Smooth muscle cell of the brain vasculature (primary cell): ENCODE measurements around the gene ARSJ.

ENCODE experiments used
- DNase-seq: peaks from one replicate; pipeline ENCODE4 v3.0.0-alpha.2; 2012; ENCODE audit warnings: low read depth, low spot score

The ARSJ gene

DNA sequence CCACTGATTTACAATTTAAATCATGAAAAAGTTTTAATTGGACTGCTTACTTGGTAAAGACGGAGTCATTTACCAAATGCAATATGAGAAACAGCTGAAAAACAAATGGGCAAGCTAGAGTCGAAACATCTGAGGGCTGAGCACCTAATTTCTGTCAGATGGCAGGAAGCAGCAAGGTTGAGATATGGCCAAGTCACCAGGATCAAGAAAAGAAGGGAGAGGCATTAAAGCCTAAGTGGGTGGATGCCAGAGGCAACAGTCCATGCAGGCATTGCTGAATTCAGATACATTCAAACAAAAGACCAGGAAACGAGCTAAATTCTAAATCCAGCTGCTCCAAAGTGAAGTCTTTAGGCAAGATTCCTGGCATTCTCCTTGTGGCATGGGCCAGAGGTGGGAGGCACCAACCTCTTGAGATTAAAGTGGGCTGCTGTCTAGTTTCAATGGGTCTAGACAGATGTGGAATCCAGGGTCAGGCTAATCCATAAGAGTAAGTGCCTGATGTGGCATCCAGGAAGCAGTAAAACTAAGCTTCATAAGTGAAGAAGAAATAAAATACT, 8.0 kb upstream of the ARSJ start:
- DNase-seq = no peak

DNA sequence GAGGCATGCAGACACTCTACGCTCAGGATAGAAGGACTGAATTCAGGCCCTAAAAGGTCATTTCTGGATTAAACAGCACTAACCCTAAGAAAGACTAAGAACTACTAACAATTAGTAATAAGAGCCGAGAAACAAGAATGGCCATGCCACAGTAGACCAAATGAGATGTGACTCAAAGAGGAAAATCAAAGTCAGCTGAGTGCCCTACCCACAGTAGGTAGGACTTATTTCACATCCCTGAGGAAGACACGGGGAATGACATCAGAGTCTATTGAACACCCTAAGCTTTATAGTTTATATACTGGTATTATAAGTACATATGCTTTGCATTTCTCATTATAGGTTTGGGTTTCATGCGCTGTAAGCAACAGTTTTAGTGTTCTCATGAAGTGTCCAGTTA, 2.7 kb upstream of the ARSJ start:
- DNase-seq = no peak

DNA sequence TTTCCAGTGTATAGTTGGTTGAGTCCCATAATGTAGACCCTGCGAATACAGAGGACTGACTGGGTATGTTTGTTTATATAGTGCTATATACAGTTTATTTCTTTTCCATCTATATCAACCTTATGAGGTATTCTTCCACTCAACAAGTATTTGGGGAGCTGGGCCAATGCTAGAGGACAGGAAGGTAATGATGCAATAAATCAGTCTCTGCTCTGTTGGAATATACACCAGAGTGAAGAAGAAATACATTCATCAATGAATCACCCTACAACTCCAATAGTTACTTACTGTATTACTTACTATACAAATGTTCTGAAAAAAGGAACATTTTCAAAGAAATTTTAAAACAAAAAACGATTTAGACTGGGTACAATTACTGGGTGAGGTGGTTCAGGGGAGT, 2.1 kb upstream of the ARSJ start:
- no peak for DNase-seq

DNA sequence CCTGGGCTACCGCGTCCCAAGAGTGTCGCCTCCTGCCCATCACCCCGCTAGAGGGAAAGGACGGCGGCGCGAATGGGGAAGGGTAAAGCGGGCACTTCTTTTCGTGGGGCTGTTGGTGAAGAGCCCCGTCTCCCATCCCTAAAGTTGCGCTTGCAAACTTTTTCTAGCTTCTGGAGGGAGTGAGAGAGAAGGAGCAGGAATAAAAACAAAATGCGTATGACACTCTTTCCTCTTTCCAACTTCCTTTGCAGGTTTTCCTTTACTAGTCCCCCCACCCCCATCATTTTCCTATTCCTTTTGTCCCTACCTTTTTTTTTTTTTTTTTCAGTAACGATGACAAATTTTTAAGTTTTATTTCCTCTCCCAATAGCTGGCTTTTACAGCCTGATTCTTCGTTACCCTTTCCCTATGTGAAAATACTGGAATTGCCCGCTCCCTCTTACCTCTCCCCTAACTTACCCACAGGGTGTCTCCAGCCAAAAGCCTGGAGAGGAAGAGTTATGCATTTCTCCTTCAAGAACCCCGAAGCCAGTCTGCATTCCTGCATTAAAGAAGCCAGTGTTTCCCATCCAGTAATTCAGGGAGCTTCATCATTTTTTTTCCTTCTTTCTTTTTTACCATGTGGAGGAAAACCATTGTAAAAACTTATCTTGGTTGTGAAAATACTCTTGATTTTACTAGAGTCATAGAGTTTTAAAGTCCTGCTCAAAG, 613 bp upstream of the ARSJ start:
- DNase-seq = no peak

DNA sequence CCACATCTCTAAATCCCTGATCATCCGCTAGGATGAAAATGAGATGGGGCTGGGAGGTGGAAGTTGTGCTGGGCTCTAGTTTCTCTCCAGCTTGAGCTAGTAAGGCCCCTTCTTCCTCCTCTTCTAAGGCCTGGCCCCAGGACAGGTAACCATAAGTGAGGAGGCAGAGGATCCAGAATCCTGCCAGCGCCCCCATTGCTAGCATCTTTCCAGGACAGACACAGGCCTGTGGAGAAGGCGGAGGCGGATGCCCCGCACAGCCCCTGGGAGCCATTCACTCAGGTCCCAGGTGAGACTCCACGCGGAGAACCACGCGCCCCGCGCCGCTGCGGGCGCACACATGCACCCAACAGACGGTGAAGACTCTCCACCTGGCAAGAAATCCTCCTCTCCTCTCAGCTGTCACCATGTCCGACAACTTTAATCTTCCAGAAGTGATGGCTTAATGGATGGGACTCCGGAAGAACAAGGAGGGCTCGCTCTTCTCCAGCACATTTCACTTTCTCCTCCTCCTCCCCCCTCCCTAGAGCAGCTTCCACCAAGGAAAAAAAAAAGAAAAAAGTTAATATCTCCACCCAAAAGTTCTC, 793 bp downstream of the ARSJ start:
- DNase-seq = no peak

DNA sequence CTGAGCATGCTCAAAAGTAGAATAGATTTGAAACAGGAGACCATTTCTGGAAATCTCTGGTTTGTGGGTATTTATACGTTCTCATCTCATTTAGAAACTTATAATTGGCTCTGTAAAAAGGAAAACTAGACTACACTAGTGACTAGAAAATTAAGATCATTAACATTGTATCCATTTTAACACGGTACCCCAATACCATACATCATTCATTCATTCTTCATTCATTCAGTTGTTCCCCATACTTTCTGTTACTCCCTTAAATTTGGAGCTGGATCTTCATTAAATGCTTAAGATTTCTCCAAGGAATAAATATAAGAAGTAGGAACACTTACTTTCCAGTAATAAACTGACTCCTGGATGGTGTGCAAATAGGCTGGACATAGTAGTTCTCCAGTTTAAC, 1.3 kb downstream of the ARSJ start:
- DNase-seq = no peak

DNA sequence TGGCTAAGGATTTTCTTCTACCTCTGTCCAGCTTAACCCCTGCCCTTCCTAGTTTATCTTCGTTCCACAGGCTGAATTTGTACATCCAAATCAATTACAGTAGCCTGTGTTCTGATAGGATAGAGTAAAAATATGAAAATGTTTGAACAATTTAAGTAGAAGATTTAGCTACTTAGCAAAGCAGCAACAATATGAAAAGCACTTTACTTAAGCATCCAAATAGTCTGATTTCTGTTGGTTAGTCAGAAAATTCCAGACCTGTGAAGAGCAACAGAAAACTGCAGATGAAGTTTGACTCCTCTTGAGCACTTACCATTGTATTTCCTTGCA, 2.0 kb downstream of the ARSJ start:
- no peak for DNase-seq

DNA sequence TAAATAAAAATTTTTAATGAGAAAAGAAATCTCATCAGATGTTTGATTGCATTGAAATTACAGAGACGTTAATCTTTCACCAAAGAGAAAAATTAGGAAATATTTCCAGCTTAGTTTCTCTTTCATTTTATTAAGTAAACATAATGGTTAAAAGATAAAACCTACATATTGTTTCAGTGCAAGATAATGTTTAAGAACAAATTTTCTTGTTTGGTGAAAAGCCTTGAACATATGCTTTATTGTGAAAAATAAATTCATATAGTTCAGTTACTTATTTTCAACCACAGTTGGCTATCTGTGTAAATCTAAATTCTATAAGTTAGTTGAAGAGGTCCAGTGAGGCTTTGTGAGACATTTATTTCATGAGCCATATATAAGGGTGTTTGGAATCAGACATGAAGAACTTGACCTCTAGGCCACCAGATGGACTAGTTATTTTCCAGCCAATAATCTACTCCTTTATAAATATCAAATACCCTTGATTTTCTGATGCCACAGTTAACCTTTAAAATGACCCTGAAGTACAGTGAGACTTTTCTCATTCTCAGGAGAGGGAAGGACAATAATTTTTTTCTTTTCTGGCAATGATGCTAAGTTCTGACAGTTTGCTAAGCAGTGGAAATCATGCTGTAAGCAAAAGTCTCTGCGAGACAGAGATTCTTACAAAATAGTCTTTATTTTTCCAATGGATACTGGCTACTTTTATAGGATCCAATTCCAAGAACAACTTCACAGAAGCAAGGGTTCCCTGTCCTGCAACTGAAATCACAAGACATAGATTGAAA, 2.5 kb downstream of the ARSJ start:
- DNase-seq = no peak

DNA sequence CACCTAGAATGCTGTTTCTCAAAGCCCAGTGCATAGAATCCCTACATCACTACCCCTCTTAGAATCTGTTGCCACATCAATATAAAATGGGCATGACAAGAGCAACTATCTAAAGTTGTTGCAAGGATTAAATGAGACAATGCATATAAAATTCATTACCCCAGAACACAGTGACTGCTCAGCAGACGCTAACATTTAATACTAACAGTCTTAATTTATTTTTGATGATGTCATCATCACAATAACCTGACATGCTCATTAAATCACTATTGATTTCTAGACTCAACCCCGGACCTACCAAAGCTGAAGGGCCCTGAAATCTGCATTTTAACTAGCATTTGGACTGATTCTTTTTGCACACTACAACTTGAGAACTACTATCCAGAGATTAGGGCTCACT, 3.9 kb downstream of the ARSJ start:
- DNase-seq = no peak

DNA sequence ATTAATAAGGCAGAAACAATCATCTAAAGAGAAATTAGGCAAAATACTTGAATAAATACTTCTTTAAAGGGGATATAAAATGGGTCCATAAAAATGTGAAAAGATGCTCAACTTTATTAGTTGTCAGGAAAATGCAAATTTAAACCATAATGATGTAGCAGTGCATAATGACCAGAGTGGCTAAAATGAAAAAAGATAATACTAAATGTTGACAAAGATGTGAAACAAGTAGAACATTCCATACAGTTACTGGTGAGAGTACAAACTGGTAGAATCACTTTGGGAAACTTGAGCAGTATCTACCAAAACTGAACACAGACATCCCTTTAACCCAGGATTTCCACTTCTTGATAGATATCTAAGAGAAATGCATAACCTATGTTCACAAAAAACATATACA, 5.0 kb downstream of the ARSJ start:
- no peak for DNase-seq

DNA sequence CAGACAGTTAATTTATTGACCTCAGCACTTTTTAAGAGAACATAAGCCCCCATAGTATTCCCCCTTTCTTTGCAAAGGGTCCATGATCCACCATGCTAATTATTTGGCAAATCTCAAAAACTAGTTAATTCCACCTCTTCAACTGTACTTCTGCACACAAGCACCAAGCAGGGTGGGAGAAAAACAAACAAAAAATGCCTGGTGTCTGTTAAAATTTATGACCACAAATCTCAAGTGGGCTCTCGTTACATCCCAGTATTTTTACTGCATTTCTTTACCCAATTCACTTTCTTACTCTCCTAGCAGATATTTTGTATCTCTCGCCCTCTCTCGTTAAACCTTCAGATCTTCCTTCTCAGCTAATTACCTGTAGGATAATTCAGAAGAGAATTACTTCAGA, 6.1 kb downstream of the ARSJ start:
- DNase-seq = no peak

DNA sequence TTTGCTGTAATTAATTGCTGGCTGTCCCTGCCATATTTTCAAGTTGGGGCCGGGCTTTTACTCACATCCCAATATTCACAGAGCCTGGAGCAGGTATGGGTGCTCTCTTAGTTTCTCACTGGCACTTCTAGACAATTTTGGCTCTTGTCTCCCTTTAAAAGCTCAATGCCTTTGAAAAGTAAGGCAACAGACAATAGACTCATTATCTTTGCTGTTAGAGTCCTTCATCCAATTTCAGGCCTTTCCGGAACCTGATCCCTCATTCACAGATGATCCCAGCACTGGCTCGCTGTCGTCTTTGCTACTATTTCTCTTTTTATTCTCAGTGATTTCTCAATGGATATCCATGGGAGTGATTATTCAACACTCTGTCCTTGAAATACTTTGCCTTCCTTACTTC, 6.7 kb downstream of the ARSJ start:
- DNase-seq = no peak

DNA sequence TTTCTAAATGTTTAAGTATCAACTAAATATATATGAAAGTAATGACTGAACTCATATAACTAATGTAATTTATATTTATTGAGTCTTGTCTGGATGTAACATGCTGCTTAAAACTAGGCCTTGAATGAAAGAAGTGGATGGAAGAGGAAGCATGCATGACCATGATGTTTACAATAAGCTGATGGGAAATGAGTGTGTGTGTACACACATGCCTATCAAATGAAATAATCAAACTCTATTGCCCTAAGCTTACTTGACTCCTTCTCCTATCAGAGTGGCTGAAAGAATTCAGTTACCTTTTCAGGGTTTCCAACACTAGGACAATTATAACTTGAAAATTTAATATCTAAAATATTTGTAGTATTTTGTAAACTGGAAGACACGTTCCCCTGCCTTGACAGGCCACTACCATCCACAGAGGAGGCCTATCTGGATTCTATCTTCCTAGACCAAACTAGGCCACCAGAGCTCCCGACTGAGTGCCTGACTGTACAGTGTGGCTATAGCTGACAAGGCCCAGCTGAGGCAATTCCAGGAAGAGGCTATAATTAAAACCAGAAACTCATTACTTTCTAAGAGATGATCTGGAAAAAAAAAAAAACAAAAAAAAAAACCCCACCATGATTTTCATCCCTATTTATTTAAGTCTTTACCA, 7.6 kb downstream of the ARSJ start:
- no peak for DNase-seq

DNA sequence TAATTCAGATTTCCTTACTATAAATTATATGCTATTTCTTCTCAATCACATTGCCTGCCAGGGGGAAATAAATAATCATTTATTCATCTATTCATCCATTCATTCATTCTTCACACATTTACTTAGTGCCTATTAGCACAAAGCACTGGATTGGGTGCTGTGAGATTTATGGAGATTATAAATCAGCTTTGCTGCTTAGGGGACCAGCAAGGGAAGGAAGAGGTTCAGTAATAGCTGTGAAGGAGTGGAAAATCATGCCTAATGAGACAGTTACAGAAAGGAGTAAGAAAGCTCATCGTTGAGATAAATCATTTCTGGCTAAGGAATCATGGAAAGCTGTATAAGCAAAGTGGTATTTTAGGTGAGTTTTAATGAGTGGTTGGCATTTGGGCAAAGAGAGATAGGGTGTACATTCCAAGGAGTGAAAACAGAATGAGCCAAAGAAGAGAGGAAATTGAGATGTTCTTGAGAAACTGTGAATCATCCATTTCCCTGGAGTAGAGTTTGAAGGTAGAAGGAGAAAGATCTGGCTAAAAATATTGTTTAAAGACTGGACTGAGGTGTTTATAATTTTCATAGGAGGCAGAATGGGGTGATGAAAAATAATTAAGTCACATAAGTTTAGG, 9.6 kb downstream of the ARSJ start:
- DNase-seq = no peak

DNA sequence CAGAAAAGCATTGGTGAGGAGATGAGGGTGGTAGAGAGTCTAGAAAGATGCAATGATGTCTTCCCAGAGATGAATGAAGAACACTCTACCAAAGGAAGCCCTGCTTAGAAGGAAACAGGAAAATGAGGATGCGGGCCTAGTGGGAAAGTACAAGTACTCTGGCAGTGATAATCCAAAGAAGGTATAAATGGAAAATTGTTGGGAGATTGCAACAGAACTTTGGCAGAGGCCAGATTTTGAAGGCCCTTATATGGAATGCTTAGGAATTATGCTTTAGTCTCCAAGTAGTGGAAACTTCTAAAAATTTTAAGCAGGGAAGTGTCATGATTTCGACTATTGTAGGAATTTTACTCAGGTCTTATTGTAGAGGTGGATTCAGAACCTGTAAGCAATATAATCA, 11.0 kb downstream of the ARSJ start:
- no peak for DNase-seq

DNA sequence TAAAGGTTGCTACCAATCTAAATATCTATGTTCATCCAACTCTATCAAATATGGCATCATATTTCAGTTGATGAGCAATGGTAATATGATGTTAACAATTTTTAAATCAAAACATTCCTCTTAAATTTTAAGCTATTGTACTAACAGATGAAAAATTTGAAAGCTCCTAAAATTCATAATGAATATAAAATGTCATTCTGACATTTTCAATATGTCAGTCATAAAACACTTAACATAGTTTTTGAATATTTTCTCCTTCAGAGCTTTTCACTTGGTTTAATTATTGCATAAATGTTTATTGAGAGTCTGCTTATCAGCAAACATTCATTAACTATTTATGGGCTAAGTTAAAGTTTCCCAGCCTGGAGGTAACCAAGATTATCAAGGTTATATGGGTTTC, 11.8 kb downstream of the ARSJ start:
- DNase-seq = no peak

DNA sequence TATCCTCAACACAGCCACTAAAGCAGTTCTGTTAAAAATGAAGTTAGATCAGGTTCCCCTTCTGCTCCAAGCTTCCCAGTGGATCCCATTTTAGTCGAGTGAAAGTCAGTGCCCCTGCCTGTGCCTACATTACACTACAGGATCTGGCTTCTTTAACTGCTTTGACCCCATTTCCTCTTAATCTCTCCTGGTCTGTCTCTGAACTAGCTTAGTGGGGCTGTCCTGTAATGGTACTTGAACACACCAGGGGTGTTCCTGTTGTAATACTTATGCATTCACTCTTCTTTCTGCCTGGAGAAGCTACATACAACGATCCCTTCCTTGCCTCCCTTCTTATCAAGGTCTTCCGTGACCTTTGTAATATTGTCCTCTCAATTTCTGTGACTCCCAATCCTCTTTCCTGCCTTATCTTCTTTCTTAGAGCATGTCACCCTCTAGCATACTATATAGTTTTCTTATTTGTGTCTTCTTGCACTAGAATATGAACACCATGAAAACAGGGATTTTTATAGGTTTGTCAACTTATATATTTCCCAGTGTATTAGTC, 16.7 kb downstream of the ARSJ start:
- DNase-seq = no peak

DNA sequence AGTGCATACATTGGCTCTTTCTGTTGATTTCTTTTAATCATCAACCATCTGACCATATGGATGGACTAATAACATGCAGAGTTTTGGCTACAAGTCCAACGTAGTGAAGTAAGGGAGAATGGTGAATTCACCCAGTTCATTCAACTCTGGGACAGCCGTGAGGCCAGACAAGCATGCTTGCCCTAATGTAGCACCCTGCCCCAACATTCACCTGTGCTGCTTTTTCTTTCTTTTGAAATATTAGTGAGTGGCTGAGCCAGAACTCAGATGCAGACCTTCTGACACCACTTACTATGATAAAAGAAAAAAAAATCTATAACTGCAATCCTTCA, 17.5 kb downstream of the ARSJ start:
- DNase-seq = no peak

DNA sequence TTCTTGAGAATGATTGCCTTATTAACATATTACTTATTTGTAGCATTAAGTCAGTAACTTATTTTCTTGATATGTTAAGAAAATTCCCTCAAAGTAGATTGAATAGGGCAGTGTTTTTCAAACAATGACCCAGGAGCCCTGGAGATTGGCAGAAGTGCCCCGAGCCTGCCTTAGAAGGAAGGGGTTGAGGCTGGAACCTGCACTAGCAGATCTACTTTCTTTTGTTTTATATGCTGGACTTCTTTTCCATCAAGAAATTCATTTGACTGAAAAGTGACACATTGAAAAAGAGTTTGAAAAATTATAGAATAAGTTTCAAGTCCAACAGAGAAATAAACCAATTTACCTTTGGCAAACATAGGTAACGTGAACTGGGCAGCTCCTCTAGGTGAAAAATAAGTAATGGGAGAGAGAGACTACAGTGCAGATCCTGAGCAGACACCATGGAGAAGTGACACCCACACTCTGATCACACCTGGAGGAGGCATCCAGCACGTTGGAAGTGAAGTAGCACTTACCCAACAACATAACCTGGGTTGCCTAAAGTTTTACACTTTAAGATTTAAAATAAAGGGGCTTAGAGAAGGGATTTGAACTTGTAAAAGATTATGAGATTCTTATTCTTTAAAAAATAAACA, 18.6 kb downstream of the ARSJ start:
- DNase-seq = no peak

DNA sequence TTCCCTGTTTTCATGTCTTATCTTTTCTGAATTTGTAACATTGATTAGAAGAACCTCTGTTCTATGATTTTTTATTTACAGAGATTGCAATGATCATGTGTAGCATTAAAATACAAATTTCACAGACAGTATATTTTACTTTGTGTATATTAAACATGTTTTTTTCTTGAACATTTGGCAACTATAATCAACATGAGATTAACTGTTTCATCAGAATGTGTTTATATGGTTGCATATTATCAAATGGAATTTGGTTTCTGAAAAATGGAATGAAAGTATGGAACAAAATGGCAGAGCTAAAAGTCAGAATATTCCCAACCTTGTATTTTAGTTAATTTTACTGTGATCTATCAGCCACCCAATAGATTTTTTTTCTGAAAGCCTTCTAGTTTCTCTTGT, 19.9 kb downstream of the ARSJ start:
- no peak for DNase-seq

DNA sequence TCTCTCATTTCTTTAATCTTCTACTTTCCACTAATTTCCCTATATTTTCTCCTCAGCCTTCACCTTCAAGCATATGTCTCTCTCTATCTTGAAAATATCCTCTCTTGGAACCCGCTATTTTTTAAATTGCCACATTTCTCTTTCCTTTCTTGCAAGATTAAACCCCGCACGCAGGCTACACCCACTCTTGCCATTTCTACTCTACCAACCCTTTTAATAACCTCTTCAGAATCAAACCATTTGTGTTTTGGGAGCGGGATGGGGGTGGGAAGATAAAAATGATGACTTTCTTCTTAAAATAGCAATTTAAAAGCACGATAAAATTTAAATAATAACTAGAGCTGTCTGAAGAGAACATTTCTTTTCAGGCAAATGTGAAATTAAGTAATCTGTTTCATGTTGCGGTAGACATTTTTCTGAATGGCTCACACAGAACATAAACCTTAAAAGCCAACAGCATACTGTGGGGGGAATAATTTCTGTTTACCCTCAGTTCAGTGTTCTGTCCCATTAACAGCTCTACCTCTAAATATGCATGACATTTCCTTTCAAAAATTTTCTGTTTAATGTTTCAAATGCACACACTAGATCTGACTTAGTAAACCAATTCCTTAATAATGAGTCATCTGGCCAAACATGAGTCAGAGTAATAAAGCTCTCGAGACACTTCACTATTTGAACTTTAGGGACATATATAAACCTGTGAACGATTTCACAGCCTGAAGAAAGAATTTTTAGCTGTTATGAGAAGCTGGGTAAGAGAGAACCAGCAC, 20.5 kb downstream of the ARSJ start:
- no peak for DNase-seq
